Mucosa of descending colon (tissue), 3 donors: ENCODE results near the gene TBC1D25. TPM values are rescaled to one million over a fixed set of nuclear protein-coding genes. Genes with fewer than 3 reads are reported as not detected.
"Not testable (repeated sequence)": the region's sequence is repeated elsewhere in the genome, so short reads cannot be mapped to it uniquely, and the experiment has no call there.

ENCODE experiments used
- ATAC-seq: fragments of 200-7000 bp; cut with Tn5 transposase; one replicate; pipeline ENCODE4 v1.9.1; 2020; ENCODE audit warnings: mild to moderate bottlenecking, moderate library complexity
- DNase-seq, 3 donors: peaks; one replicate each; pipeline ENCODE4 v3.0.0-alpha.2; 2020
- H3K36me3 ChIP-seq: fragments of 200-600 bp; one replicate; pipeline ENCODE4 v1.8.0; 2021; ENCODE audit warnings: low read depth, mild to moderate bottlenecking
- H3K4me1 ChIP-seq: fragments of 200-600 bp; one replicate; pipeline ENCODE4 v1.8.0; 2021; ENCODE audit warnings: low read depth, mild to moderate bottlenecking
- H3K4me3 ChIP-seq: fragments of 200-600 bp; one replicate; pipeline ENCODE4 v1.8.0; 2021; ENCODE audit warnings: mild to moderate bottlenecking
- H3K9me3 ChIP-seq: fragments of 200-600 bp; one replicate; pipeline ENCODE4 v1.8.0; 2021; ENCODE audit warnings: mild to moderate bottlenecking
- intact Hi-C, 2 donors: fragments of 100-400 bp; cut with DNase I in 1 of 2; cut with micrococcal nuclease in 1 of 2; formaldehyde crosslinking; loops; one replicate each; pipeline versions ENCODE4 v1.11.0 to v1.11.1; 2022; cut with DNase I, micrococcal nuclease
- total RNA-seq, 3 donors: library from RNA; stranded (reverse); fragmentation: NEBNext Ultra II Directional in 2 of 3; extraction: Animal tissue kit (Norgen Biotek cat#: 25700) in 2 of 3; gene quantifications; one replicate each; pipeline versions ENCODE4 v1.2.1 to v1.2.4, GENCODE V29; 2021 to 2023
- TF ChIP-seq, protein P1 (sequence below): fragments of 200-600 bp; IDR thresholded peaks from one replicate; pipeline ENCODE4 v1.8.0; 2022; ENCODE audit warnings: antibody characterized with exemption, mild to moderate bottlenecking
- donor health status: DM: no; HTN: no; CAD: no; lungs with moderate emphysema.
- donor health status: DM: no; HTN: no; CAD: no.
- donor health status: DM: no; HTN: yes; CAD: no.

The TBC1D25 gene
- total RNA-seq, 3 donors from 2014 or later = 8.6 to 14.6 (median 11.6) TPM

- ATAC-seq (peak; percentile 54), DNase-seq (peak in 2 of 3 donors; percentile 53 to 59)
- no peaks in the 10 kb centered on the region for H3K9me3 ChIP-seq
- TF ChIP-seq, protein P1, sequence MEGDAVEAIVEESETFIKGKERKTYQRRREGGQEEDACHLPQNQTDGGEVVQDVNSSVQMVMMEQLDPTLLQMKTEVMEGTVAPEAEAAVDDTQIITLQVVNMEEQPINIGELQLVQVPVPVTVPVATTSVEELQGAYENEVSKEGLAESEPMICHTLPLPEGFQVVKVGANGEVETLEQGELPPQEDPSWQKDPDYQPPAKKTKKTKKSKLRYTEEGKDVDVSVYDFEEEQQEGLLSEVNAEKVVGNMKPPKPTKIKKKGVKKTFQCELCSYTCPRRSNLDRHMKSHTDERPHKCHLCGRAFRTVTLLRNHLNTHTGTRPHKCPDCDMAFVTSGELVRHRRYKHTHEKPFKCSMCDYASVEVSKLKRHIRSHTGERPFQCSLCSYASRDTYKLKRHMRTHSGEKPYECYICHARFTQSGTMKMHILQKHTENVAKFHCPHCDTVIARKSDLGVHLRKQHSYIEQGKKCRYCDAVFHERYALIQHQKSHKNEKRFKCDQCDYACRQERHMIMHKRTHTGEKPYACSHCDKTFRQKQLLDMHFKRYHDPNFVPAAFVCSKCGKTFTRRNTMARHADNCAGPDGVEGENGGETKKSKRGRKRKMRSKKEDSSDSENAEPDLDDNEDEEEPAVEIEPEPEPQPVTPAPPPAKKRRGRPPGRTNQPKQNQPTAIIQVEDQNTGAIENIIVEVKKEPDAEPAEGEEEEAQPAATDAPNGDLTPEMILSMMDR = no peak
- no peaks in the 10 kb centered on the region for H3K4me1 ChIP-seq
- intact Hi-C loops = no loop called here
- no peaks in the 10 kb centered on the region for H3K36me3 ChIP-seq
- peak overlapping the region; percentile 28 for H3K4me3 ChIP-seq
These were observed 17.2 kb upstream of the TBC1D25 start for GRCh38 chrX:48522291-48522690.

GRCh38 chrX:48523682-48524081, 15.8 kb upstream of the TBC1D25 start:
- intact Hi-C loops = no loop called here
- ATAC-seq (no peak), DNase-seq (no peak)
- Histone ChIP-seq H3K9me3 (no peaks in the 10 kb centered on the region), H3K4me1 (no peaks in the 10 kb centered on the region), H3K36me3 (no peaks in the 10 kb centered on the region), H3K4me3 (no peak overlapping the region)
- TF ChIP-seq, protein P1 = no peak

DNA sequence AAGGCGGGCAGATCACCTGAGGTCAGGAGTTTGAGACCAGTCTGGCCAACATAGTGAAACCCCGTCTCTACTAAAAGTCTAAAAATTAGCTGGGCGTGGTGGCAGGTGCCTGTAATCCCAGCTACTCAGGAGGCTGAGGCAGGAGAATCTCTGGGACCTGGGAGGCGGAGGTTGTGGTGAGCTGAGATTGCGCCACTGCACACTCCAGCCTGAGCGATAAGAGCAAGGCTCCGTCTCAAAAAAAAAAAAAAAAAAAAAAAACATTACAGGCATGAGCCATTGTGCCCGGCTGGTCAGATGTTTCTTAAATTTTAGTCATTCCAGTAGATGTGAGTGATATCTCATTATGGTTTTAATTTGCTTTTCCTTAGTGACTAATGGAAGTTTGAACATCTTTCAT, 13.7 kb upstream of the TBC1D25 start:
- intact Hi-C loops, H3K4me1 ChIP-seq, H3K4me3 ChIP-seq, ATAC-seq, H3K9me3 ChIP-seq, DNase-seq, H3K36me3 ChIP-seq: not testable (repeated sequence)

DNA sequence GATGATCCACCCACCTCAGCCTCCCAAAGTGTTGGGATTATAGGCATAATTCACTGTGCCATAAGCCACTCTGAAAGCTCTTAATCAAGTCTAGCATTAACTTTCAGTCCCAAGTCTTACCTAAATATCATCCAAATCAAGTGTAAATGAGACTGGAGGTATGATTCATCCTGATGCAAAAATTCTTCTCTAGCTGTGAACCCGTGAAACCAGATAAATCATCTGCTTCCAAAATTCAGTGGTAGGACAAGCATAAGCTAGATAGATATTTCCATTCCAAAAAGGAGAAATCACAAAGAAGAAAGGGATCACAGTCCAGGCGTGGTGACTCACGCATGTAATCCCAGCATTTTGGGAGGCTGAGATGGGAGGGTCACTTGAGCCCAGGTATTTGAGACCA, 8.8 kb upstream of the TBC1D25 start:
- no peaks in the 10 kb centered on the region for H3K4me1 ChIP-seq
- DNase-seq (no peak), ATAC-seq (no peak)
- H3K4me3 ChIP-seq = no peak overlapping the region
- H3K36me3 ChIP-seq = no peaks in the 10 kb centered on the region
- no peaks in the 10 kb centered on the region for H3K9me3 ChIP-seq
- TF ChIP-seq, protein P1 = no peak
- intact Hi-C loops = no loop called here

- Histone ChIP-seq H3K9me3 (no peaks in the 10 kb centered on the region), H3K36me3 (no peaks in the 10 kb centered on the region), H3K4me3 (no peak overlapping the region), H3K4me1 (no peaks in the 10 kb centered on the region)
- intact Hi-C loops = no loop called here
- peak; percentile 91 for ATAC-seq
- TF ChIP-seq, protein P1 = no peak
- DNase-seq = peak in 1 of 3 donors; percentile 37
These were observed 8.1 kb upstream of the TBC1D25 start for GRCh38 chrX:48531358-48531959.

DNA sequence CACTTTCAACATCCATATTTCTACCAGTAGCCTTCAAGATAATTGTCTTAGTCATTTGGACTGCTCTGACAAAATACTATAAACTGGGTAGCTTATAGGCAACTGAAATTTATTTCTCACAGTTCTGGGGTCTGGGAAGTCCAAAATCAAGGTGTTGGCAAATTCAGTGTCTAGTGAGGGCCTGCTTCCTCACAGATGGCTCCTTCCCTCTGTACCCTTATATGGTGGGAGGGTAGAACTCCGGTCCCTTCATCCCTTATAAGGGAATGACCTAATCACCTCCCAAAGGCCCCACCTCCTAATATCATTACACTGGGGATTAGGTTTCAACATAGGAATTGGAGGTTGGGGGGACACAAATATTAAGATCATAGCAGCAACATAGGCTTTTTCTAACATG, 7.4 kb upstream of the TBC1D25 start:
- DNase-seq (no peak), ATAC-seq (no peak)
- Histone ChIP-seq H3K4me1 (no peaks in the 10 kb centered on the region), H3K36me3 (no peaks in the 10 kb centered on the region), H3K9me3 (no peaks in the 10 kb centered on the region), H3K4me3 (no peak overlapping the region)
- TF ChIP-seq, protein P1 = no peak
- intact Hi-C loops = no loop called here
